Muscle of arm (tissue), 12 donors: ENCODE measurements around the gene GFRA4. TPM values are rescaled to one million over a fixed set of nuclear protein-coding genes. Genes with fewer than 3 reads are reported as not detected.

Experiments
- DNase-seq: peaks from one replicate; pipeline ENCODE4 v3.0.0-alpha.2; 2013
- polyA plus RNA-seq, 12 donors: library from polyadenylated mRNA; unstranded; fragments of 120-200 nt; gene quantifications; one replicate each; pipeline ENCODE4 v1.2.1, GENCODE V29; 2013; ENCODE audit not compliant: insufficient read length in 12 of 12

GFRA4 gene
- polyA plus RNA-seq, 12 donors, result not detected

DNA sequence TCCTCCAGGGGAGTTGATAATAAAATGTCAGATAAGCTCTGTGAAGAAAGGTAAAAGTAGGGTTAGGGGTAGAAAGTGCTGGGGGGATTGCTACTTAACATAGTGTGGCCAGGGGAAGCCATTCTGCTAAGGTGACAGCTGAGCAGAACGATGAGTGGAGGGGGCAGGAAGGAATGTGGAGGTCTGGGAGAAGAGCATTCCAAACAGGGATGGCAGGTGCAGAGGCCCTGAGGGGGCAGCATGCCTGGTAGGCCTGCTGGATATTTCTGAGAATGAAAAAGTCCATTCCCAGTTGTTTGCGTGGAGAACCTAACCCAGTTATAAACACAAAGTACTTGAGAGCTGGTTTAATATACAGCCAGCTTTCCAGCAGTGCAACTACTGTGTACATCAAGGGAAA, 9.3 kb downstream of the GFRA4 start:
- DNase-seq, result no peak

DNA sequence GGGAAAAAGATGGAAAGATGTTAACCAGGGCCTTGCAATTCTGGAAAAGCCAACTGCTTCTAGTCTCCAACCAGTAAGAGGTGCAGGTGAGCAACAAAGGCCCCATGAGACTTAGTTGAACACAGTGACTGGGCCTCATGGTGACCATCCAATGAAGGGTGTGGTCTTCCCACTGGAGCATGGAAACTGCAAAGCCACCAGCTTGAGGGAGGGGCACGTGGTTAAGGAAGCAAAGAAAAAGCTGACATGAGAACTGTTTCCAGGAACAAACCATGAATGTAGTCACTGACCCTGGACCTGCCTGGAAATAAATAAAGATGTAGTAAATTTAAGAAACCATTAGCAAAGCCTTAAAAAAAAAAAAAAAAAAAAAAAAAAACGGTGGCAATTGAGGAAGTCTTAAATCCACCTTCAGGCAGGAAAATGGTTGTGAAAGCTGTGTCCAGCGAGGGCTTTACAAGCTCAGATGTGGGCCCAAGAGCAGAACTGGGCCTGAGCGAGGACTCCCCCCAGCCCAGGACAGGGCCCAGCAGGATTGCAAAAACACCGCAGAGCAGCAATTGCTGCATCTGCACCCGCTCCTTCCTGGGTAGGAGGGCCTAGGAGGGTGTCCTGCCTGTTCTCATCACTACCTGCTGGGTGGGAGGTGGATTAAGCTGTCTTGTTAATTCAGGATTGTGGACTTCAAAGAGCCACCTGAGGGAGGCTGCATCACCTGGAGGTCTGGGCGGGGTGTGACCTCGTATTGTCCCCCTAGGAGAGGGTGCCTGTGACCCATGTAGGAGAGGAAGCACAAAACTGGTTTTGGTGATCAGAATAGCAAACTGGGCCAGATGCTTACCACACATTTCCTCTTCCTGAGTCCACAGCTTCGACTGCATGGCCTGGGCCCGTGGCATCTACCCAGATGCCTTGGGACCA, 10.3 kb downstream of the GFRA4 start:
- DNase-seq, result no peak

DNA sequence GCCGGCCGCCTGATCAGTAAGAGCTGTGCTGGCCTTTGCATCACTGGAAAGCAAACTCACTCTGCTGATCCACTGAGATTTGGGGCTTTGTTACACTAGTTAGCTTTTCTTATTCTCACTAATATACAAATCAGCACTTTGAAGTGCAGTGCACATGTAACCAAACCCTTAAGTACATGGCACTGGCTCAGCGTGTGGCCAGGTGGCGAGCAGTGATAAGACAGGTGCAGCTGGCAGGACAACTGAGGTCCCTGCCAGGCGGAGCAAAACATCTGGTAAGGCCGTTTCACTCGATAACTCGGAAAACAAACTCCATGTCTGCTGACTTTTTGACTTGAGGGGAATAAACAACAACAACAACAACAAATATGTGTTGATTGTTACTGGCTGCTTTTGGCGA, 11.0 kb downstream of the GFRA4 start:
- no peak for DNase-seq

GRCh38 chr20:3651204-3651962, 11.8 kb downstream of the GFRA4 start:
- no peak for DNase-seq

DNA sequence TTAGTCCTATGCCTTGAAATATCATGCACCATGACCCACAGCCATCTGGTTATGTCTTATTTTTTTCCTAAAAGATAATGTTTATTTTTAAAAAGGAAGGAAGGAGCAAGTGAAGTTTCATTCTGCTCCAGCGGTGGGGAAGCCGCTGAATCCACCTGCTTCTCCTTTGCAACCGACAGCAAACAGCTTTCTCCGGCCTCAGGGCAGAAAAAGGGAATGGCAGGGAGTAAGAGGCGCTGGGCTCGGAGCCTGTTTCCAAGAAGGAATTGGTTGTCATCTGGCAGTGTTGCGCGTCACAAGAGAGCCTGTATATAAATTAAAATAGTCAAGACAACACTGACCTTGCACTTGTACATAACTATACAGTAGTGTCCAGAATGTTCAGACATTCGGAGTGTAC, 14.2 kb downstream of the GFRA4 start:
- DNase-seq, result no peak

DNA sequence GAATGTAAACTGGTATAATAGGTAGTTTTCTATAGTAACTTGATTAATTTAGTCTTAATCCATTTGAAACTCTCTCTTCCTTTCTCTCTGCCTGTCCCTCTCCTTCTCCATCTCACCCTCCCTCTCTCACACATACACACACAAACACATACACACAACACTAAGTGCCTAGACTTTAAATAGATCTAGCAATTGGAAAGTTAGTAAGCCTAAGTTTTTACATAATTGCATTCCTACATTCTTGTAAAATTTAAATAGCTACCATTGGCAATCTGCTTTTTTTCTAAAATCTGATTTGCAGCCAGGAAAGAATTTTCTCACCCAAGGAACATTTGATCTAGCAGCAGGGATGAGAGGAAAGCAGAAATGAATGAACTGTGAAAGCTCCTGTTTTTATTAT, 15.7 kb downstream of the GFRA4 start:
- DNase-seq, result no peak

- no peak for DNase-seq
These were observed 16.5 kb downstream of the GFRA4 start for GRCh38 chr20:3646651-3647050.

DNA sequence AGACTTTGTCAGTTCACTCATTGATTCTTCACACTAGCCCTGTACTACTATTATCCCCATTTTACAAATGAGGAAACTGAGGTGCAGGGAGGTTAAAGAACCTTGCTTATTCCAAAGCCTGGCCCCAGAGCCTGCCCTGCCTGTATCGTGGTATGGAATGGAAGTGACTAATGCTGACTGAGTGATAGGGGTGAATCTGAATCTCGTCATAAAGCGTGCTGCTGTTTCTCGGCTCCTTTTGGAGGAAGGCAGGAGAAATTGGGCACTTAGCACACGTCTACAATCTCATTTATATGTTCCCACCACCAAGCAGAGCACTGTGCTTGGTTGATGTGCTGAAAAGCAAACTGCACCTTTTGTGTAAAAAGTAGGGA, 17.1 kb downstream of the GFRA4 start:
- DNase-seq, result no peak

DNA sequence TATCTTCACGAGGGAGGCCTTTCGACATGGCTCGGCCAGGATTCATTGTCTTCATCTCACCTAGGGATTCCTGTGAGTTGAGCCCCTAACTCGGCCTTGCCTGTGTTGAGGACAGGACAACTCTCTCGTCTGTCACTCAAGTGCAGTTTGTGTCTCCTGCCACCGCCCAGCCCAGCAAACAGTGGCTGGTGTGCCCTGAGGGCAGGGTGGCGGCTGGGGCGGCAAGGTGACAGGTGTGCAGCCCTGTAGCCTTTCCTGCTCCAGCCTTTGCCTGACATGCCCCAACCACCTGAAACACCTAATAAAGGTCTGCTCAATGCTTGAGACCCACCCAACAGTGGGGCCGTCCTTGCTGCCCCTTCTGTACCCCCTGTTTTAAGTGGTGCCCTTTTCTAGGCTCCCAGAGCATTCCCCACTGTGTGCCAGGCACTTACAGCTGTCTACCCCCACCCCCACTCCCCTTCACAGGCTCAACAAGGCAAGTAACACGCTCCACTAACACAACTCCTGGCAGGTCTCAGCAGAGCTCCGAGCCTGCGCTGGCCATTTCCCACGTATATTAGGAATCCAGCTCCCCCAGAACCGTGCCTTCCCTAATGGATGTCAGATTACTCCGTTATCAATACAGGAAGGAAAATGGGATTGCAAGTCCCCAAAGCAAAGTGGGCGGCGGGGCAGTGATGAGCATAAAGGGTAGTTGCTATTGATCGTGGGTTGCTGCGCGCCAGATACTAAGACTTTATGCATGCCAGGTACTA, 17.7 kb downstream of the GFRA4 start:
- no peak for DNase-seq

GRCh38 chr20:3640259-3640658, 22.9 kb downstream of the GFRA4 start:
- no peak for DNase-seq

DNA sequence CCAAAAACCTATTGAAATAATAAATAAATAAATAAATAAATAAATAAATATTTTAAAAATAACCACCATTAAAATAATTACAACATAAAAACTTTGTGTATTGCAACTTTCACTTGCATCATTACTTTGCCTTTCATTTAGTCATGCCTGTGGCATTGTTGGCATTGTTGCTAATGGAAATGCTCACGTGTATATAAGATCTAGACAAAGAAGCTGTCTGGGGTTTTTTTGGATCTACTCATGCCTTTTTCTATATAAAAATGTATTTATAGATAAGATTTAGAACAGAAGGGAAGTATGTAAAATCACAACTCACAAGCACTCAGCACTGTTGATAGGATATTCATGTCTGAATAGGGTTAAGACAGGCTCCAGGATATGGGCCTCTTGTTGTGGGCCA, 27.9 kb downstream of the GFRA4 start:
- DNase-seq, result no peak

DNA sequence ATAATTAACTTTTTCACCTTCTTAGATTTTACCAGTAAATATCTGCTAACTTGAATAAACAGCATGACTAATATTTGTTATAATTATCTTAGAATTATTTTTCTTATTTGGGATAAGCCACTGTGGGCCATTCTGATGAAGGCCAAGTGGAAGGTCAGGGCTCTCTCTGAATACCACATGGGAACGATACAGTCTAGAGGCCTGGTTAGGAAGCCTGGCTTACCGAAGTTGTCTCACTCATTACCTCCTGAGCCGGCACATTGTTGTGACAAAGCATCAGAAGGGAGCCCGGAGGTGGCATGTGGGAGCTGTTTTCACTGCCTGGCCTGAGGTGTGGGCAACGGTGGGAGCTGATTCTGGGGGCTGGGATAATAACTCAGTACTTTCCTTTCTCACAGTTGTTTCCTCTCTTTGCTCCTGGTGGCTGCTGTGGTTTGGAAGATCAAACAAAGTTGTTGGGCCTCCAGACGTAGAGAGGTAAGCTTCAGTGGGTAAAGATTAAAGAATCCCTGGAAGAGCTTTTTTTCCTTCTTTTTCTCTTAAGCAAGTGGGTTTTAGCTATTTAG, 29.2 kb downstream of the GFRA4 start:
- no peak for DNase-seq

DNA sequence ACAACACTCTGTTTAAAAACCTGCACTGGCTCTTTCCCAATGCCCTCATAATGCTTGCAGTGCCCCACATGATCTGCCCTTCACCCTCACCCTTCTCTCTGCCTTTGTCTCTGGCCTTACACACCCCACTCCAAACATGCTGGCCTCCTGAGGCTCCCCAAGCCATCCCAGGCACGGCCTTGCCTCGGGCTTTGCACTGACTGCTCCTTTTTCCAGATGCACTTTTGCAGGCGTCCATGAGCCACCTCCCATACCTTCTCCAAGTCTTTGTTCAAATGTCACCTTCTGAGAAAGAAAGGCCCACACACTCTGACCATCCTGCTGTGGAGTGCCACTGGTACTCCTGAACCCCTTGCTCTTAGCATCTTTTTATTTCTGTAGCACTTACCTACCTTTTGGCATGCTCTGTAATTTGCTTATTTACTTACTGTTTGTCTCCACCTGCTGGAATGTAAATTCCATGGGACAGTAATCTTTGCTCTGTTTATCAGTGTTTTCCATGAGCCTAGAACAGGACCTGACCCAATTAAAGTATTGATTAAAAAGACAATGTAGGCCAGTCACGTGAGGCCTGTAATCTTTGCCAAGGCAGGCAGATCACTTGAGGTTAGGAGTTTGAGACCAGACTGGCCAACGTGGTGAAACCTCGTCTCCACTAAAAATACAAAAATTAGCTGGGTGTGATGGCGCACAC, 30.7 kb downstream of the GFRA4 start:
- no peak for DNase-seq

- no peak for DNase-seq
These were observed 31.7 kb downstream of the GFRA4 start for GRCh38 chr20:3631534-3631933.

- DNase-seq, result no peak
These were observed 32.8 kb downstream of the GFRA4 start for GRCh38 chr20:3630429-3630828.

- DNase-seq, result no peak
These were observed 33.3 kb downstream of the GFRA4 start for GRCh38 chr20:3629893-3630292.

DNA sequence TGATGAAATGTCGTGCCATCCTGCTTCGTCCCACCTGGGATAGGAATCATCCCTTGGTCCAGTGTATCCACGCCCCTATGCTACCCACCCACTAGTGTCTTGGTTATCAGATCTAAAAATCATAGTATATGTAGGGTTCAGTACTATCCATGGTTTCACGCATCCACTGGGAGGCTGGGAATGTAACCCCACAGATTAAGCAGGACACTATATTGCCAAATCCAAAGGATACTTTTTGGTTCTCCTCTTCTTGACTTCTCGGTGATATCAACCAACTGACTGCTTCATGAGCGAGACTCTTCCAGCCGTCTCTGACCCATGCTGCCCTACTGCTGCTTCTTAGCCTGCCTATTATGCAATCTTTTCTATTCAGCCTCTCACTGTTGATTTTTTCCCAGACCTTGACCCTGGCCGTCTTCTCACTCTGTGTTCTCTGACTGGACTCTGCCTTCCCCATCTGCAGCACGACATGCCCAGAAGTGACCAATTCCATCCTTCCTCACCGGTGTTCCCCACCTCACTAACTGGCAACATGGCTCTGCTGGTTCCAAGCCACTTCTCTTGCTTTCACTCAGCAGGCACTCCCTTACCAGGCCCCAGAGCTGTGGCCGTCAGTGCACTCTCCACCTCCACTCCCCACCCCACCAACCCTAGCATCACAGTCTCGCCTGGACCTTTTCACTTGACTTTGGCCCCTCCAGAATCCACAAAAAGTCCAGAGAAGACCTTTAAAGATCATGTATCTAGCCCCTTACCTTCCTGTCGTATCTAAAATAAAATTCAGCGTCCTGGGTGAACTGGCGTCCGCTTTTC, 34.5 kb downstream of the GFRA4 start:
- DNase-seq, result no peak

DNA sequence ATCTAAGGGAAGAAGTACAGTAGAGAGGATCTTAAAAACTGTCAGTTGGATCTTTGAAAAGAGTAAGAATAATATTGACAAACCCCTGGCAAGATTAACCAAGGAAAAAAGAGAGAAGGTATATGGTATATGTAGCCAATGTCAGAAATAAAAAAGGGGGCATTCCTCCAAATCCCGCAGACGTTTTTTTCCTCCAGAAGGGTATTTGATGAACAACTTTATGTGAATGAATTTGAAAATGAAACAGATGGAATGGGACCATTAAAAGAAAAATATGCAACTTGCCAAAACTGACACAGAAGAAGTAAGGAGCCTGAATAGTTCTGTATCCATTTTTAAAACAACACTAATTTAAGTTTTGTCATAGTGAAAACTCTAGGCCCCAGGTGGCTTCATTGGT, 35.7 kb downstream of the GFRA4 start:
- DNase-seq, result no peak

DNA sequence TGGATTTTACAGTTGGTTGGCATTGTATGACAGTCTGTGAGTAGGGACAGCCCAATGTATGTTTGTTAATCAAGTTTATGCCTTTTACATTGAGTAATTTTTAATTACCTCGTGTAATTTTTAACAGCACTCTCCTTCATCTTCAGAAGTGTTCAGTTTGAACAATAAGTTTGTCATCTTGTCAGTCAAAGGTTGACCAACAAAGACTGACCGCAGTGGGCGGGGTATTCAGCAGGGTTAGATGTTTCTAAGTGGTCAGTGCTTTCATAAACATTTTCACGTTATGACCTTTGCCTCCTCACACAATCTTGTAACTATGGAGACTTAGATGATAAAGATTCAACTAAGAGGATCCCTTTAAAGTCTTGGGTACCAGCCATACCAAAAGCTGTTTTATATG, 40.8 kb downstream of the GFRA4 start:
- no peak for DNase-seq

DNA sequence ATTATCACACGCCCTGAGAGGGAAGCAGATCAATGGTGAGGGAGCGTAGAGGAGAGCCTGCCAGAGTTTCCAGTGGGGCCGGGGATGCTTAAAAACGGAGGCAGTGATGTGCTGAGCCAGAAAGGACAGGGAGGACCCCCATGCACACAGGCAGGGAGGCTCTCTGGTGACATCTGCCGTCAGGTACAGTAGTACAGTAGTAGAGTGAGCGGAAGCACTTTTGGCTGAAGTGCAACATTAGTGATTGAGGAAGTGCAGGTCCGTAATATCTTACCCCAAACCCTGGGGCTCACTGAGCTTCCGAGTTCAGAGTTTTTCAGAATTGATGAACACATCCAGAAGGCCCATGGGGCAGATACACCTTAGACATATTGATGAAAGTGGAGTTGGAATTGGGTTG, 42.1 kb downstream of the GFRA4 start:
- no peak for DNase-seq

DNA sequence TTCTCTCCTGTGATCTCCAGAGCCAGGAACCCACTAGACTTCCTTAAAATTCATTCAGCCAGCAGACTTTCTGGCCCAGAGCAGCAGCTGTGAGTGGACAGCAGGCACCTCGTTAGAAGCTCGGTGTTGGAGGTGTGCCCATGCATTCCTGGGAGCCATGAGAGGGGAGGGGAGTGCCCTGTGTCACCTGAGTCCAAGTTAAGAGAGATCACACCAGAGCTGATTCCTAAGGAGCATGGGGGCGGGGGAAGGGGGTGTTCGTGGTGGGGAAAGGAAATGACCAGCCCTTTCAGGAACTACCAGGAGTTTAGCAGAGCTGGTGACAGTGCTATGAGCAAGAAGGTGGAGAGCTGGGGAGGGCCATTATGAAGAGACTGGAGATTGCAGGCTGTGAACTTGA, 46.9 kb downstream of the GFRA4 start:
- DNase-seq, result no peak
